Kidney (tissue), 14 donors: ENCODE measurements around the gene POLRMT. TPM values are rescaled to one million over a fixed set of nuclear protein-coding genes. Genes with fewer than 3 reads are reported as not detected.
A peak's percentile ranks its signal among the peaks of the same experiment; 100 is the strongest.

Source experiments
- DNase-seq, 5 donors: peaks; one replicate each; pipeline ENCODE4 v3.0.0-alpha.2; 2013 to 2020
- FAIRE-seq: peaks from 2 replicates; lab custom pipeline; 2012; peaks lifted over from hg19 to GRCh38; lab: Jason Lieb, UNC
- H3K27ac ChIP-seq, 2 donors: one replicate each; pipeline ENCODE4 v1.7.0; 2013; ENCODE audit warnings: low read depth in 2 of 2, low read length in 2 of 2, inconsistent platforms in 1 of 2
- H3K27me3 ChIP-seq: one replicate; pipeline ENCODE4 v1.7.1; 2013; ENCODE audit warnings: low read length, inconsistent platforms; ENCODE audit not compliant: control insufficient read depth, insufficient read depth
- H3K36me3 ChIP-seq, 3 donors: one replicate each; pipeline versions ENCODE4 v1.7.0 to v1.7.1; 2013; ENCODE audit warnings: low read length in 3 of 3, control low read depth in 1 of 3, inconsistent platforms in 1 of 3; ENCODE audit not compliant: insufficient read depth in 3 of 3, control insufficient read depth in 2 of 3
- H3K4me1 ChIP-seq, 3 donors: one replicate each; pipeline versions ENCODE4 v1.7.0 to v1.7.1; 2013; ENCODE audit warnings: low read length in 3 of 3, inconsistent platforms in 1 of 3, low read depth in 1 of 3; ENCODE audit not compliant: control insufficient read depth in 2 of 3, insufficient read depth in 2 of 3
- H3K4me3 ChIP-seq, 3 donors: one replicate each; pipeline versions ENCODE4 v1.7.0 to v1.8.1; 2013; ENCODE audit warnings: low read length in 3 of 3, control low read depth in 1 of 3, inconsistent platforms in 1 of 3
- H3K9ac ChIP-seq, 3 donors: one replicate each; pipeline versions ENCODE4 v1.7.0 to v1.7.1; 2013; ENCODE audit warnings: low read length in 3 of 3, control low read depth in 1 of 3, inconsistent platforms in 1 of 3
- H3K9me3 ChIP-seq, 3 donors: one replicate each; pipeline versions ENCODE4 v1.7.0 to v1.7.1; 2013; ENCODE audit warnings: low read length in 3 of 3, control low read depth in 1 of 3, inconsistent platforms in 1 of 3; ENCODE audit not compliant: control insufficient read depth in 2 of 3, insufficient read depth in 1 of 3
- CTCF ChIP-seq: IDR thresholded peaks from 3 replicates; pipeline ENCODE4 v1.5.1; 2012; ENCODE audit warnings: mild to moderate bottlenecking, moderate library complexity, borderline replicate concordance; ENCODE audit not compliant: insufficient read depth; ENCODE audit errors: extremely low read depth
- intact Hi-C: fragments of 100-400 bp; cut with DNase I; formaldehyde crosslinking; loops from one replicate; pipeline ENCODE4 v1.11.1; 2022
- polyA plus RNA-seq: library from polyadenylated mRNA; stranded (reverse); fragments of 350-450 nt; fragmentation: Illumina TruSeq; extraction: RNeasy Lipid Tissue Mini Kit (QIAGEN cat#74804); gene quantifications from one replicate; pipeline ENCODE4 v1.2.3, GENCODE V29; 2014; ENCODE audit warnings: low read depth, low replicate concordance; ENCODE audit not compliant: insufficient read depth
- total RNA-seq: library from RNA; stranded (reverse); fragmentation: NEBNext Ultra II Directional; extraction: Animal tissue kit (Norgen Biotek cat#: 25700); gene quantifications from one replicate; pipeline ENCODE4 v1.2.1, GENCODE V29; 2021
- donor health status: control.
- donor health status: control.
- donor health status: control.
- donor health status: control.
- donor health status: control.
- donor health status: DM: yes; HTN: yes; CAD: no.
- donor health status: Normal renal cell carcinoma (clear cell type).

The POLRMT gene
- total and polyA plus RNA-seq, 2 donors from 2014 or later = 49.8 to 117 TPM

GRCh38 chr19:616747-617526, 16.4 kb downstream of the POLRMT start:
- no peaks in the 10 kb centered on the region for H3K36me3 ChIP-seq
- peak in 1 of 5 donors; percentile 78 for DNase-seq
- intact Hi-C loops = no loop called here

GRCh38 chr19:616062-616700, 17.2 kb downstream of the POLRMT start:
- no peak for FAIRE-seq
- no peaks in the 10 kb centered on the region for H3K36me3 ChIP-seq
- intact Hi-C loops = no loop called here
- H3K9me3 ChIP-seq = no peaks in the 10 kb centered on the region
- H3K27me3 ChIP-seq = no peaks in the 10 kb centered on the region
- H3K4me3 ChIP-seq = no peak overlapping the region
- no peaks in the 10 kb centered on the region for H3K4me1 ChIP-seq
- H3K9ac ChIP-seq = no peak overlapping the region
- TF ChIP-seq CTCF = no peak
- H3K27ac ChIP-seq = no peak overlapping the region
- DNase-seq = peak in 1 of 5 donors; percentile 37

More at GRCh38 chr19:616747-617526, 16.4 kb downstream of the POLRMT start:
- Histone ChIP-seq H3K9ac (no peak overlapping the region), H3K4me1 (no peaks in the 10 kb centered on the region), H3K27me3 (no peaks in the 10 kb centered on the region), H3K4me3 (no peak overlapping the region), H3K9me3 (no peaks in the 10 kb centered on the region), H3K27ac (no peak overlapping the region)
- FAIRE-seq = no peak
- TF ChIP-seq CTCF = no peak

GRCh38 chr19:615619-616018, 17.7 kb downstream of the POLRMT start:
- H3K36me3 ChIP-seq = no peaks in the 10 kb centered on the region
- no peak for TF ChIP-seq CTCF
- no peak overlapping the region for H3K9ac ChIP-seq
- DNase-seq (peak in 3 of 5 donors; percentile 49 to 65 (median 59)), FAIRE-seq (no peak)
- no peaks in the 10 kb centered on the region for H3K27me3 ChIP-seq
- intact Hi-C loops = no loop called here
- H3K27ac ChIP-seq = no peak overlapping the region
- no peak overlapping the region for H3K4me3 ChIP-seq
- no peaks in the 10 kb centered on the region for H3K4me1 ChIP-seq
- H3K9me3 ChIP-seq = no peaks in the 10 kb centered on the region
